HG02623 (cell line): ENCODE results near the gene TTC33.
"Not testable (repeated sequence)": the region's sequence is repeated elsewhere in the genome, so short reads cannot be mapped to it uniquely, and the experiment has no call there.

Experiments used
- ATAC-seq: cut with Tn5 transposase; IDR thresholded peaks from one replicate; pipeline ENCODE4 v1.9.1; 2021; ENCODE audit warnings: moderate library complexity; ENCODE audit not compliant: unreplicated experiment

TTC33 gene

GRCh38 chr5:40755407-40756365 is at the start of gene TTC33:
TSS of gene TTC33 (minus strand) at chr5:40755961. CDS start at chr5:40747018, 8,943 bp downstream.
- peak; percentile 85 for ATAC-seq

- no peak for ATAC-seq
These were observed 46.2 kb upstream of the TTC33 start for GRCh38 chr5:40801771-40802562.

GRCh38 chr5:40799258-40799657 is 43.5 kb upstream of the TTC33 start:
- ATAC-seq: no peak

GRCh38 chr5:40798801-40799210 is 43.0 kb upstream of the TTC33 start:
- no peak for ATAC-seq

- ATAC-seq: peak; percentile 95
These were observed 42.4 kb upstream of the TTC33 start, which contains the start of gene PRKAA1 for GRCh38 chr5:40798012-40798800. TSS of gene PRKAA1 (minus strand) at chr5:40798374. CDS start at chr5:40798189, 185 bp downstream.

- peak; percentile 33 for ATAC-seq
These were observed 41.7 kb upstream of the TTC33 start for GRCh38 chr5:40797273-40798011.

GRCh38 chr5:40796487-40796889 is 40.7 kb upstream of the TTC33 start:
- no peak for ATAC-seq

GRCh38 chr5:40794877-40795276 is 39.1 kb upstream of the TTC33 start:
- not testable (repeated sequence) for ATAC-seq

- not testable (repeated sequence) for ATAC-seq
These were observed 38.6 kb upstream of the TTC33 start for GRCh38 chr5:40794340-40794739.

- not testable (repeated sequence) for ATAC-seq
These were observed 36.9 kb upstream of the TTC33 start for GRCh38 chr5:40792691-40793090.

- ATAC-seq: no peak
These were observed 36.0 kb upstream of the TTC33 start for GRCh38 chr5:40791715-40792139.

GRCh38 chr5:40790947-40791593 is 35.3 kb upstream of the TTC33 start:
- ATAC-seq: no peak

- not testable (repeated sequence) for ATAC-seq
These were observed 33.2 kb upstream of the TTC33 start for GRCh38 chr5:40788941-40789340.

GRCh38 chr5:40787986-40788385 is 32.2 kb upstream of the TTC33 start:
- ATAC-seq: no peak

GRCh38 chr5:40786664-40787063 is 30.9 kb upstream of the TTC33 start:
- ATAC-seq: not testable (repeated sequence)

GRCh38 chr5:40784916-40785315 is 29.2 kb upstream of the TTC33 start:
- ATAC-seq: no peak

GRCh38 chr5:40784027-40784653 is 28.4 kb upstream of the TTC33 start:
- ATAC-seq: no peak

GRCh38 chr5:40781843-40782409 is 26.2 kb upstream of the TTC33 start:
- no peak for ATAC-seq

- no peak for ATAC-seq
These were observed 25.1 kb upstream of the TTC33 start for GRCh38 chr5:40780858-40781257.
